Heart left ventricle (tissue), 16 donors: ENCODE data around the gene LHX8. TPM values are rescaled to one million over a fixed set of nuclear protein-coding genes. Genes with fewer than 3 reads are reported as not detected.

Source experiments
- ATAC-seq, 4 donors: fragments of 200-7000 bp; cut with Tn5 transposase; one replicate each; pipeline ENCODE4 v1.9.1; 2020 to 2022; ENCODE audit warnings: moderate library complexity in 4 of 4, mild to moderate bottlenecking in 3 of 4, moderate number of reproducible peaks in 1 of 4
- DNase-seq, 5 donors: peaks; one replicate each; pipeline ENCODE4 v3.0.0-alpha.2; 2020
- H3K27ac ChIP-seq, 12 donors: fragments of 200-600 bp; sonication (generic) in 4 of 12; one replicate each; pipeline versions ENCODE4 v1.5.0 to v1.8.0; 2016 to 2022; ENCODE audit warnings: mild to moderate bottlenecking in 2 of 12
- H3K27me3 ChIP-seq, 9 donors: fragments of 200-600 bp; sonication (generic) in 2 of 9; one replicate each; pipeline versions ENCODE4 v1.5.1 to v1.8.0; 2016 to 2022; ENCODE audit warnings: mild to moderate bottlenecking in 3 of 9
- H3K36me3 ChIP-seq, 9 donors: fragments of 200-600 bp; sonication (generic) in 2 of 9; one replicate each; pipeline versions ENCODE4 v1.5.0 to v1.8.0; 2018 to 2022; ENCODE audit warnings: mild to moderate bottlenecking in 2 of 9
- H3K4me1 ChIP-seq, 12 donors: fragments of 200-600 bp; sonication (generic) in 4 of 12; one replicate each; pipeline versions ENCODE4 v1.5.0 to v1.8.0; 2016 to 2022; ENCODE audit warnings: mild to moderate bottlenecking in 3 of 12
- H3K4me3 ChIP-seq, 12 donors: fragments of 200-600 bp; sonication (generic) in 4 of 12; one replicate each; pipeline versions ENCODE4 v1.5.0 to v1.8.0; 2017 to 2022; ENCODE audit warnings: mild to moderate bottlenecking in 9 of 12, moderate library complexity in 4 of 12
- H3K9me3 ChIP-seq, 12 donors: fragments of 200-600 bp; sonication (generic) in 4 of 12; one replicate each; pipeline versions ENCODE4 v1.5.0 to v1.8.0; 2016 to 2022; ENCODE audit warnings: mild to moderate bottlenecking in 1 of 12
- CTCF ChIP-seq, 12 donors: fragments of 200-600 bp; sonication (generic) in 4 of 12; IDR thresholded peaks; one replicate each; pipeline versions ENCODE4 v1.5.0 to v1.8.0; 2018 to 2022; ENCODE audit warnings: antibody characterized with exemption in 12 of 12, mild to moderate bottlenecking in 5 of 12
- POLR2A ChIP-seq, 2 donors: fragments of 450-650 bp; IDR thresholded peaks; one replicate each; pipeline ENCODE4 v1.6.1; 2017; ENCODE audit warnings: antibody characterized with exemption in 2 of 2, mild to moderate bottlenecking in 2 of 2, moderate library complexity in 2 of 2
- WGBS, 4 donors: extraction: QIAGEN DNeasy Blood & Tissue Kit in 2 of 4; methylation state at CpG; one replicate each; pipeline versions ENCODE4 v1.1.5 to v1.1.7; 2013 to 2018; 5-methylcytosine and 5-hydroxymethylcytosine counted together
- intact Hi-C, 10 donors: fragments of 100-400 bp; cut with DNase I; formaldehyde crosslinking; loops; one replicate each; pipeline versions ENCODE4 v1.11.1 to v1.14.2; 2022
- long read RNA-seq, 3 donors: library from polyadenylated mRNA; unstranded; transcript quantifications; one replicate each; pipeline ENCODE4 v2.0.0, GENCODE V29; 2020 to 2021
- polyA plus RNA-seq, 2 donors: library from polyadenylated mRNA; stranded (reverse); fragments of 200-250 nt; gene quantifications; one replicate each; pipeline ENCODE4 v1.2.3, GENCODE V29; 2013
- total RNA-seq, 9 donors: library from RNA; depleted of rRNA in 2 of 9; stranded (reverse); fragments of >200 nt in 2 of 9; fragmentation: NEBNext Ultra II Directional in 3 of 9; extraction: Animal tissue kit (Norgen Biotek cat#: 25700) in 3 of 9; gene quantifications; one replicate each; pipeline versions ENCODE4 v1.1.0 to v1.2.4, GENCODE V29; 2016 to 2023
- donor health status: ischemic (EF 13 %, LVEDD 7.1; RV severe dilation, severe dysfunction).
- donor health status: healthy with polysubstance abuse.
- donor health status: DM: no; HTN: yes; CAD: no.
- donor health status: DM: no; HTN: no; CAD: no.
- donor health status: ischemic (EF 25% LVEDD 6.9; RV normal size, moderate dysfunction).
- donor health status: ischemic (EF 25% LVEDD 5.7; RV mildly dilated, moderate dysfunction).
- donor health status: healthy.
- donor health status: DM: yes; HTN: yes; CAD: no.
- donor health status: ischemic (EF 35%, LVEDD 5.7; RV mildly dilated, moderate dysfunction).
- donor health status: nonischemic (EF 11% LVEDD 7.7; RV severe dilation, severe dysfunction).
- donor health status: DM: yes; HTN: yes; CAD: no.
- donor health status: PGD.
- donor health status: ischemic (EF 29% LVEDD 5.4; RV normal size, mild dysfunction).
- donor health status: nonischemic (EF 23%, LVEDD 6.1; RV moderate dilation, normal function).

Gene LHX8
- total RNA-seq (not detected), polyA plus RNA-seq (not detected)
- long read RNA-seq, donor 1: 0 reads
- long read RNA-seq, donor 2: 0 reads
- long read RNA-seq, donor 3: 0 reads

GRCh38 chr1:75133750-75134646 lies at the start of gene LHX8:
TSS of gene LHX8 (plus strand) at chr1:75134388. CDS start at chr1:75136615, 2,227 bp downstream.
- 7 to 12% (median 8%) methylated on average over 23 of the region's 23 CpGs for WGBS, 4 donors
- DNase-seq (no peak), ATAC-seq (no peak)
- H3K4me3 ChIP-seq: peak within 1 kb of the TSS; percentile 8 to 45 (median 26)
- H3K36me3 ChIP-seq: no peaks in the 10 kb centered on the region
- peaks cover 57 to 100% (median 96%) of the 10 kb centered on the region in 9 donors for H3K27me3 ChIP-seq
- TF ChIP-seq CTCF (IDR thresholded peaks at IDR 0.05): no peak
- no peak for TF ChIP-seq POLR2A (IDR thresholded peaks at IDR 0.05)
- no peak within 1 kb of the TSS for H3K27ac ChIP-seq
- H3K4me1 ChIP-seq: peaks cover 0 to 30% (median 12%) of the 10 kb centered on the region in 12 donors
- intact Hi-C loops: no loop called here
- no peaks in the 10 kb centered on the region for H3K9me3 ChIP-seq

- Histone ChIP-seq H3K9me3 (no peaks in the 10 kb centered on the region), H3K4me1 (no peaks in the 10 kb centered on the region), H3K27ac (no peak overlapping the region), H3K4me3 (no peak overlapping the region), H3K36me3 (no peaks in the 10 kb centered on the region), H3K27me3 (no peaks in the 10 kb centered on the region)
- DNase-seq (no peak), ATAC-seq (no peak)
- TF ChIP-seq POLR2A (IDR thresholded peaks at IDR 0.05) (no peak), CTCF (IDR thresholded peaks at IDR 0.05) (no peak)
- intact Hi-C loops: no loop called here
- WGBS, 4 donors: 34 to 55% (median 43%) methylated on average over 1 of the region's 1 CpG
These were observed 48.3 kb upstream of the LHX8 start for GRCh38 chr1:75085931-75086330.

- intact Hi-C loops: no loop called here
- ATAC-seq (no peak), DNase-seq (no peak)
- H3K36me3 ChIP-seq: no peaks in the 10 kb centered on the region
- H3K27me3 ChIP-seq: no peaks in the 10 kb centered on the region
- WGBS, 4 donors: 83 to 85% (median 85%) methylated on average over 2 of the region's 2 CpGs
- TF ChIP-seq POLR2A (IDR thresholded peaks at IDR 0.05) (no peak), CTCF (IDR thresholded peaks at IDR 0.05) (no peak)
- H3K4me3 ChIP-seq: no peak overlapping the region
- no peaks in the 10 kb centered on the region for H3K9me3 ChIP-seq
- no peak overlapping the region for H3K27ac ChIP-seq
- no peaks in the 10 kb centered on the region for H3K4me1 ChIP-seq
These were observed 46.9 kb upstream of the LHX8 start for GRCh38 chr1:75087278-75087677.

- ATAC-seq: no peak
- DNase-seq: no peak
- 64 to 85% (median 75%) methylated on average over 3 of the region's 3 CpGs for WGBS, 4 donors
- no peak overlapping the region for H3K4me3 ChIP-seq
- H3K4me1 ChIP-seq: no peaks in the 10 kb centered on the region
- H3K27ac ChIP-seq: no peak overlapping the region
- no peak for TF ChIP-seq CTCF (IDR thresholded peaks at IDR 0.05)
- no peak for TF ChIP-seq POLR2A (IDR thresholded peaks at IDR 0.05)
- no peaks in the 10 kb centered on the region for H3K27me3 ChIP-seq
- intact Hi-C loops: no loop called here
- no peaks in the 10 kb centered on the region for H3K36me3 ChIP-seq
- peaks cover 0 to 4% (median 0%) of the 10 kb centered on the region in 12 donors for H3K9me3 ChIP-seq
These were observed 42.0 kb upstream of the LHX8 start for GRCh38 chr1:75092141-75092540.
